A673 (cell line): ENCODE measurements around the gene FBXO17. TPM values are rescaled to one million over a fixed set of nuclear protein-coding genes. Genes with fewer than 3 reads are reported as not detected.

ENCODE experiments used
- BruUV-seq: library from RNA; stranded (reverse); fragments of 400-500 nt; replicated peaks from 2 replicates; lab custom pipeline; 2021; lab: Mats Ljungman, UMichigan
- CTCF ChIA-PET: fragments of 300-600 bp; sonication (Branson Sonifier 250); formaldehyde crosslinking; loops from one replicate; lab custom pipeline; 2022; ENCODE audit warnings: antibody characterized with exemption; lab: Charles Lee
- POLR2A ChIA-PET: fragments of 300-600 bp; sonication (Branson Sonifier 250); formaldehyde crosslinking; loops from one replicate; lab custom pipeline; 2022; ENCODE audit warnings: antibody characterized with exemption; ENCODE audit not compliant: low non-redundant PET; lab: Charles Lee
- DNase-seq: peaks from one replicate; pipeline ENCODE4 v3.0.0-alpha.2; 2015; ENCODE audit warnings: low spot score
- H3K27ac ChIP-seq: fragments of 200-600 bp; sonication (generic); 2 replicates; pipeline ENCODE4 v1.5.1; 2016; ENCODE audit warnings: mixed run types, low read depth, mild to moderate bottlenecking, mixed read lengths, antibody characterized with exemption, low read length; ENCODE audit not compliant: poor library complexity, severe bottlenecking
- H3K27me3 ChIP-seq: fragments of 200-600 bp; sonication (generic); replicated peaks from 2 replicates; pipeline ENCODE4 v1.6.1; 2017; ENCODE audit warnings: mixed run types, low read depth, mild to moderate bottlenecking, mixed read lengths, antibody characterized with exemption, low read length; ENCODE audit not compliant: insufficient read depth, poor library complexity
- H3K36me3 ChIP-seq: fragments of 200-600 bp; sonication (generic); 2 replicates; pipeline ENCODE4 v1.6.1; 2016; ENCODE audit warnings: mixed run types, mild to moderate bottlenecking, mixed read lengths, antibody characterized with exemption, low read length; ENCODE audit not compliant: insufficient read depth, poor library complexity, severe bottlenecking
- H3K4me1 ChIP-seq: fragments of 200-600 bp; sonication (generic); 2 replicates; pipeline ENCODE4 v1.6.1; 2017; ENCODE audit warnings: mixed run types, mild to moderate bottlenecking, mixed read lengths, antibody characterized with exemption, low read length; ENCODE audit not compliant: insufficient read depth, poor library complexity, severe bottlenecking
- H3K4me3 ChIP-seq: fragments of 200-600 bp; sonication (generic); 2 replicates; pipeline ENCODE4 v1.5.1; 2016; ENCODE audit warnings: low read depth, mixed run types, mild to moderate bottlenecking, mixed read lengths, low read length; ENCODE audit not compliant: poor library complexity, severe bottlenecking
- H3K9me3 ChIP-seq: fragments of 200-600 bp; sonication (generic); 2 replicates; pipeline ENCODE4 v1.6.1; 2016; ENCODE audit warnings: mixed run types, low read depth, mild to moderate bottlenecking, mixed read lengths, antibody characterized with exemption, low read length; ENCODE audit not compliant: poor library complexity, severe bottlenecking
- CTCF ChIP-seq: fragments of 300-800, 200-600 bp; sonication (generic); conservative IDR thresholded peaks from 2 replicates; pipeline ENCODE4 v1.5.1; 2017; ENCODE audit warnings: low read depth, mild to moderate bottlenecking, antibody characterized with exemption, low read length, moderate library complexity, mixed read lengths
- EZH2 ChIP-seq: fragments of 200-600 bp; sonication (generic); IDR thresholded peaks from 2 replicates; pipeline ENCODE4 v1.6.1; 2017; ENCODE audit warnings: borderline replicate concordance, low read depth, mild to moderate bottlenecking, mixed read lengths, antibody characterized with exemption, low read length; ENCODE audit not compliant: poor library complexity, severe bottlenecking
- intact Hi-C: fragments of 100-400 bp; cut with micrococcal nuclease; formaldehyde crosslinking; loops from one replicate; pipeline ENCODE4 v1.10.0; 2022; ENCODE audit not compliant: unreplicated experiment
- total RNA-seq: library from RNA; stranded (reverse); gene quantifications from 2 replicates; pipeline ENCODE4 v1.2.3, GENCODE V29; 2021

FBXO17 gene
- total RNA-seq, 1 experiment from 2014 or later: 26.0 TPM

GRCh38 chr19:39009001-39009400 lies 33.5 kb upstream of the FBXO17 start:
- POLR2A ChIA-PET: no interaction called here
- H3K4me3 ChIP-seq: no peak overlapping the region
- intact Hi-C loops: no loop called here
- CTCF ChIA-PET: no interaction called here
- H3K36me3 ChIP-seq: no peaks in the 10 kb centered on the region
- no TSS peak for BruUV-seq
- no peak overlapping the region for H3K27ac ChIP-seq
- no peaks in the 10 kb centered on the region for H3K27me3 ChIP-seq
- H3K4me1 ChIP-seq: no peaks in the 10 kb centered on the region
- TF ChIP-seq CTCF: no peak
- TF ChIP-seq EZH2: no peak
- no peak for DNase-seq
- no peaks in the 10 kb centered on the region for H3K9me3 ChIP-seq

GRCh38 chr19:39008137-39008536 lies 32.6 kb upstream of the FBXO17 start:
- Histone ChIP-seq H3K27ac (no peak overlapping the region), H3K4me1 (no peaks in the 10 kb centered on the region), H3K9me3 (no peaks in the 10 kb centered on the region), H3K4me3 (no peak overlapping the region), H3K36me3 (no peaks in the 10 kb centered on the region), H3K27me3 (no peaks in the 10 kb centered on the region)
- POLR2A ChIA-PET: no interaction called here
- no peak for DNase-seq
- intact Hi-C loops: no loop called here
- BruUV-seq: no TSS peak
- TF ChIP-seq CTCF (no peak), EZH2 (no peak)
- CTCF ChIA-PET: interaction anchor here (0.6 to 0.7 kb wide), 2 partner anchors 46 to 99 kb away, joined by 3 to 6 read pairs; no protein-coding TSS in a partner anchor

GRCh38 chr19:39007096-39007495 lies 31.6 kb upstream of the FBXO17 start:
- intact Hi-C loops: no loop called here
- Histone ChIP-seq H3K27me3 (no peaks in the 10 kb centered on the region), H3K27ac (no peak overlapping the region), H3K4me3 (no peak overlapping the region), H3K9me3 (no peaks in the 10 kb centered on the region), H3K36me3 (no peaks in the 10 kb centered on the region), H3K4me1 (no peaks in the 10 kb centered on the region)
- ChIA-PET CTCF (interaction anchor here (0.6 kb wide), 1 partner anchor 243 kb away, joined by 6 read pairs; no protein-coding TSS in a partner anchor), POLR2A (no interaction called here)
- BruUV-seq: no TSS peak
- no peak for DNase-seq
- TF ChIP-seq CTCF (no peak), EZH2 (no peak)
